Measurements from ENCODE around the gene CBX8. TPM values are rescaled to one million over a fixed set of nuclear protein-coding genes. Genes with fewer than 3 reads are reported as not detected.

CBX8 gene
- total and polyA plus RNA-seq, 2 of the 8 experiments (the other 6 are each of a cell fraction or from before 2014, with no cell fraction given): 0.09 to 2.1 TPM

DNA sequence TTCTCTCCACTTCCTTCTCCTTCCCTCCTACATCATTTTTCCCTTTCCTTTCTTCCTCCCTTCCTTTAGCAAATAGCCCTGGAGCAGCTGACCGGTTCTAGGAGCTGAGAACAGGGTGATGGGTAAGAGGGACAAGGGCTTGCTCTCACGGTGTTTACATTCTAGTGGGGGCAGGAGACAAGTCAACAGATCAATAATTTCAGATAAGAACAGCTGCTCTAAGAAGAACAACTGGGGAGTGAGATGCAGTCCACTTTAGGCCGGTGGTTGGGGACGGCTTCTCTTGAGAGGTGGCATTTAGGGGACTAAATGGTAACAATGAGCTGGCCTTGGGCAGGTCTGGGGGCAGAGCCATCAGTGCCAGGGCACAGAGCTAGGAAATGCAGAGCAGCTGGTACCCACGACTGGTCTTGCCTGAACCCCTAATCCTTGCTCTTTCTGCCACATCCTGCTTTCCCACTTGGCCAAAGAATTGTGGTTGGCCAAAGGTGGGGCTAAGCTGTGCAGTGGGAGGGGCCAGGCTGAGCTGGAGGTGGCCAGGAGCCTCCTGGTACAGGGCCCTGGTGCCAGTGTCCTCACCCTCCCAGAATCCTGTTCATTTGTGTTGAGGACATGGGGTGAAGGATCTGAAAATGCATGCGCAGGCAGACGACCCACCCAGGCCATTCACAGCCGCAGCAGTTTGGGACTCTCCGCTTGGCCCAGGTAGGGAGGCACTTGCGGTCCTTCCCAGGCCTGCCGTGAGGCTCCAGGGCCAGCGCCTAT lies 24.6 kb upstream of the CBX8 start:
- Histone ChIP-seq H2BK15ac (ENCODE audit: low read length) (no peak overlapping the region), H3K27me3 (replicated peaks in 1 of 4; ENCODE audit: control insufficient read depth in 3 of 4, extremely low read depth in 1 of 4, insufficient read depth in 3 of 4, low read length in 3 of 4) (peaks cover 30 to 77% (median 62%) of the 10 kb centered on the region in 4 experiments), H3K4me3 (ENCODE audit: extremely low read depth in 1 of 4, insufficient read depth in 2 of 4, low read depth in 3 of 4, low read length in 4 of 4) (no peak overlapping the region), H3K79me1 (ENCODE audit: low read depth, low read length) (no peaks in the 10 kb centered on the region), H4K5ac (ENCODE audit: insufficient read length, low read depth, low read length) (no peak overlapping the region), H2AFZ (ENCODE audit: low read length) (no peak overlapping the region), H3K4me1 (replicated peaks in 1 of 4; ENCODE audit: control insufficient read depth in 3 of 4, insufficient read depth in 4 of 4, low read length in 3 of 4) (no peaks in the 10 kb centered on the region; a peak in 1 of 7 replicates), H3K9me3 (ENCODE audit: insufficient read depth in 2 of 2, low read depth in 1 of 2, low read length in 1 of 2) (no peaks in the 10 kb centered on the region), H3K4me2 (ENCODE audit: insufficient read depth in 1 of 2, low read depth in 2 of 2, low read length in 2 of 2) (no peak overlapping the region), H2AK5ac (ENCODE audit: low read depth, low read length) (no peak overlapping the region; the same call in 1 of the 2 replicates), H3K23me2 (ENCODE audit: low read depth, low read length) (no peaks in the 10 kb centered on the region; the same call in 1 of the 2 replicates), H2BK120ac (replicated peaks; ENCODE audit: low read depth, low read length) (no peak overlapping the region), H2BK5ac (ENCODE audit: low read depth, low read length) (no peak overlapping the region), H3K4ac (replicated peaks; ENCODE audit: insufficient read length, low read depth, low read length) (no peak overlapping the region), H3K18ac (ENCODE audit: extremely low read depth, low read length) (no peak overlapping the region), H3K23ac (ENCODE audit: insufficient read length) (no peak overlapping the region), H4K20me1 (replicated peaks in 1 of 2; ENCODE audit: control insufficient read depth in 1 of 2, insufficient read depth in 2 of 2, low read length in 2 of 2) (no peaks in the 10 kb centered on the region), H3K56ac (replicated peaks; ENCODE audit: insufficient read length, low read depth, low read length) (no peak overlapping the region), H3K79me2 (ENCODE audit: control insufficient read depth in 1 of 2, insufficient read depth in 2 of 2, low read length in 2 of 2) (no peaks in the 10 kb centered on the region), H3K27ac (ENCODE audit: low read depth, low read length) (no peak overlapping the region), H4K91ac (replicated peaks; ENCODE audit: insufficient read length, low read length) (no peak overlapping the region), H4K8ac (ENCODE audit: extremely low read depth, insufficient read depth, low read length) (no peak overlapping the region), H2BK20ac (ENCODE audit: low read length) (no peak overlapping the region), H3K36me3 (ENCODE audit: control insufficient read depth in 2 of 4, insufficient read depth in 4 of 4, low read length in 3 of 4) (no peaks in the 10 kb centered on the region), H3K9ac (replicated peaks in 1 of 4; ENCODE audit: extremely low read depth in 1 of 4, low read depth in 3 of 4, low read length in 3 of 4) (no peak overlapping the region), H2BK12ac (ENCODE audit: low read depth, low read length) (no peak overlapping the region), H3K14ac (ENCODE audit: insufficient read length) (no peak overlapping the region)
- no peak for DNase-seq (ENCODE audit: low read depth in 1 of 2, low spot score in 2 of 2)
- CTCF ChIA-PET (ENCODE audit: partially characterized antibody): interaction anchor here (0.5 to 24.7 kb wide), 11 partner anchors 8 to 716 kb away, joined by 3 to 576 read pairs (median 5); partner anchors contain the start of gene CBX8
- TF ChIP-seq POLR2AphosphoS5 (IDR thresholded peaks at IDR 0.05; ENCODE audit: low read depth, low read length) (no peak), YY1 (IDR thresholded peaks at IDR 0.05; ENCODE audit: low read depth, low read length) (no peak)
- POLR2A ChIA-PET (ENCODE audit: partially characterized antibody): interaction anchor here (1.4 to 24.0 kb wide), 3 partner anchors 8 to 17 kb away, joined by 3 to 374 read pairs (median 6); no protein-coding TSS in a partner anchor
- no peak for FAIRE-seq
- WGBS, 2 experiments (ENCODE audit: extremely low coverage in 1 of 2, insufficient coverage in 1 of 2, insufficient read length in 1 of 2, insufficient replicate concordance in 2 of 2, low coverage in 1 of 2, low lambda C conversion rate in 2 of 2, missing lambda C conversion rate in 1 of 2): 83% methylated on average over 12 of the region's 12 CpGs; no CpG with 5 or more reads in 1 of the 2 experiments

All from H1 (cell line).